NCI-H146 (cell line): ENCODE data around the gene ANKMY1.
"Not testable (repeated sequence)": the region's sequence is repeated elsewhere in the genome, so short reads cannot be mapped to it uniquely, and the experiment has no call there.

Experiments used
- DNase-seq: peaks from one replicate; lab custom pipeline; 2025; lab: John Stamatoyannopoulos, UW

Gene ANKMY1

GRCh38 chr2:240521885-240522284, 35.9 kb downstream of the ANKMY1 start:
- not testable (repeated sequence) for DNase-seq

GRCh38 chr2:240520974-240521350, 36.8 kb downstream of the ANKMY1 start:
- DNase-seq: no peak

- no peak for DNase-seq
Observed at GRCh38 chr2:240520130-240520973, 37.4 kb downstream of the ANKMY1 start.

- no peak for DNase-seq
Observed at GRCh38 chr2:240519396-240520129, 38.2 kb downstream of the ANKMY1 start.

- DNase-seq: no peak
Observed at GRCh38 chr2:240518981-240519380, 38.8 kb downstream of the ANKMY1 start.

DNA sequence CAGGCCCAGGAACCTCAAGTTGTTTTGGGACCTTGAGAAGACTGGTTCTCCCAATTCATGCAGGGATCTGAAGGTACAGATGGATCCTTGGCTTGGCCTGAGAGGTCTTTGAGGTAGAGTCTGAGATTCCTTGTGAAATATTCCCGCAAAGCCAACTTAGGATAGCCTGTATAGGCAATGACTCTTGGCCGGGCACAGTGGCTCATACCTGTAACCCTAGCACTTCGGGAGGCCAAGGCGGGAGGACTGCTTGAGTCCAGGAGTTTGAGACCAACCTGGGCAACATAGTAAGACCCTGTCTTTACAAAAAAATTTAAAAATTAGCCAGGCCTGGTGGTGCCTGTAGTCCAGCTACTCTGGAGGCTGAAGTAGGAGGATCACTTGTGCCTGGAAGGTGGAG, 40.4 kb downstream of the ANKMY1 start:
- DNase-seq: no peak

DNA sequence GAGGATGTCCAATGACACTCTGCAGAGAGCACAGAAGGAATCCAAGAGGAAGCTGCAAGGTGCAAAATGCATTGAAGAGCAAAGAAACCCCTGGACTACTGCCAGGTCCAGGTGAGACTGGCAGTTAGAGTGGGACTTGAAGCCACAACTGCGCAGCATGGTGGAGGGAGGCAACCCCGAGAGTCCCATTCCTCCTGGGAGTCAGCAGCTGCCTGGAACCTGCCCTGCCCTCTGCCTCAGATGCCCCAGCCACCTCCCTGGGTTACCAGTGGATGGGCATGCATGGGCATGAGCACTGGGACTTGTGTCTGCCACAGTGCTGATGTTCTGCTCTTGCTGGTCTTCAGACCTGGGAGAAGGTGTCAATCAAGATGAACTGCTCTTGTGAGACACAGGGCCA, 43.2 kb downstream of the ANKMY1 start:
- DNase-seq: no peak

- DNase-seq: peak; percentile 4
Observed at GRCh38 chr2:240513549-240514287, 44.1 kb downstream of the ANKMY1 start.

DNA sequence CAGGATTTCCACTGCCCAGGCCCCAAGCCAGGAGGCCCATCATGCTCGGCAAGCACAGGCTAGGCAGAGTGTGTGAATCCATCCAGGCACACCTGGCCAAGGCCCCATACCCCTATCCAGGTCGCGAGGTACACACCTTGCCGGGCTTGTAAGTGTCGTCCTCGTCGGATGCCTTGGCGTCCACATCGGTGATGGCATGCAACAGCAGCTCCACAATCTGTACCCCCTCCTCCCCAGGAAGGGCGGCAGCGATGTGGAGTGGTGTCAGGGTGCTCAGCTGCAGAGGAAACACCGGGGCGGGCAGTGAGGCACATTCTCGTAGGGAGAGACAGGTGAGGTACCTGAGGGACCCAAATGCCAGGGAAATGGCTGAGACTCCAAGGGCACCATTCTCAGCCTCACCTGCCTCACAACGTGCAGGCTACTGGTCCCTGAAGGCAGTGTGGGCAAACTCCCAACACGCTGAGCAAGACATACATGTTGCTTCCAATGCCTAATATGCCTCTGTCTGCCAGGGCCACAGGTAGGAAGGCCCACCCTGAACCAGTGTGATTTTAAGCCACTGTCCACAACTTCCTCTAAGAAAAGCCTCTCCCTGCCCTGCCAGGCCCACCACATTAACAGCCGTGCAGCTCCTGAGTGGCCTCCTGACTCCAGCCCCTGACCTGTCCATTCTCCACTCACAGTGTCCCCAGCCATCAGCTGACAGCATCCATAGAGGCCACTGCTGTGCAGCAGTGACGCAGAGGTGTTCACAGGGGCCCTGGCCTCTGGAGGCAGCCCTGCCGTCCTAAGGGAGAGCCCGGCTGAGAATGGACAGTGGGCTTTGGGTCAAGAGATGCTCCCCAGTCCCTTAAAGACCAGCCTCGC, 44.9 kb downstream of the ANKMY1 start:
- DNase-seq: no peak

- DNase-seq: no peak
Observed at GRCh38 chr2:240512109-240512485, 45.7 kb downstream of the ANKMY1 start.

DNA sequence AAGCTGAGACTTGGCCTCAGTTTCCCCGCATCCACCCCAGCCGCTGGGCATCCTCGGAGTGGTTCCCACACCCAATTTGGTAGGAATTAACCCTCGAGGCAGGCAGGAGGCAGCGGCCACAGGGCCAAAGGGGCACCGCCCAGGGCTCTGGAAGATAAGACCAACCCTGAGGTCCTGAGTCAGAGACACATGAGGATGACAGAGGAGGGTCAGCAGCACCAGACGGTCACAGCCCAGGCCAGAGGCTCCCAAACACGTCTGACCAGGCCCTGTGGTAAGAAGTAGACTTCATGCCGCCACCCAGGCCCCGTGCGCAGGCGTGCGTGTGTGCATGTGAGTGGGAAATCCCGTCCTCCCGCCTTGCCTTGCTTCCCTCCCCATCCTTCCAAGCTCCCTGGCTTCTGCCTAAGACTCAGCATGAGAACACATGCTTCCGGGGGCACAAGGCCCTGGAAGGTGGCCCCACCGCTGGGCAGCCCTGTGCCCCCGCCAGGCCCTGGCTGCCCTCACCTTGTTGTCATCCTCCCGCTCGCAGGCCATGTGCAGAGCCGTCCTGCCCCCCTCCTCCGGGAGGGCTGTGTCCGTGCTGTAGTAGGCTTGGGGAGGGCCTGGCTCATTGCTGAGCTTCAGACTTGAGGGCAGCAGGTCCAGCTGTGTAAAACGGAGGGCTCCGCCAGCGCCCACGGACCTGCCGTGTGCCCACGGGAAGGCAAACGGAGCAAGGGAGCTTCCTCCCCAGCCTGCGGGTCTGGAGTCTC, 46.3 kb downstream of the ANKMY1 start:
- no peak for DNase-seq

- DNase-seq: no peak
Observed at GRCh38 chr2:240510513-240511210, 47.1 kb downstream of the ANKMY1 start.

- no peak for DNase-seq
Observed at GRCh38 chr2:240509667-240510512, 47.9 kb downstream of the ANKMY1 start.

DNA sequence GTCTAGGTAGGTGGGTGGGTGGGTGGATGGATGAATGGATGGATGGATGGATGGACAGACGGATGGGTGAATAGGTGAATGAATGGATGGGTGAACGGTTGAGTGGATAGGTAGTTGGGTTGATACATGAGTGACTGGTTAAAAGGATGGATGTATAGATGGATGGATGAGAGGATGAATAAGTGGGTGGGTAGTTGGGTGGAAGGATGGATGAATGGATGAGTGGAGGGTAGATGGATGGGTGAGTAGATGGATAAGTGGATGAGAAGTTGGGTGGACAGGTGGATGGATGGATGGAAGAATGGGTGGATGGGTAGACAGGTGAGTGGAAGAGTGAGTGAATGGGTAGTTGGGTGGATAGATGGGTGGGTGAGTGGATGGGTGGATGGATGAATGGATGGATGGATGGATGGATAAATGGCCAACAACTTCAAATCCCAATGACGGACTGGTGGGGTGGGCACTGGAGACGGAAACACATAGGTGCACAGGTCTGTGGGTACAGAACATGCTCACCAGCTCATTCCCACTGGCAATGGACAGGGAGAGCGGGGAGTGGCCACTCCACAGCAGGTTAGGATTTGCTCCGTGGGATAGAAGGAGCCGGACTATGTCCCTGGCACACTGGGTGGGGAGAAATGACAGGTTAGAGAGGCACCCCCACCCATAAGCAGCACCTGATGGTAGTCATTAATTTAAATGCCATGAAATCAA, 48.8 kb downstream of the ANKMY1 start:
- DNase-seq: no peak

GRCh38 chr2:240507778-240508251, 50.0 kb downstream of the ANKMY1 start:
- DNase-seq: no peak

DNA sequence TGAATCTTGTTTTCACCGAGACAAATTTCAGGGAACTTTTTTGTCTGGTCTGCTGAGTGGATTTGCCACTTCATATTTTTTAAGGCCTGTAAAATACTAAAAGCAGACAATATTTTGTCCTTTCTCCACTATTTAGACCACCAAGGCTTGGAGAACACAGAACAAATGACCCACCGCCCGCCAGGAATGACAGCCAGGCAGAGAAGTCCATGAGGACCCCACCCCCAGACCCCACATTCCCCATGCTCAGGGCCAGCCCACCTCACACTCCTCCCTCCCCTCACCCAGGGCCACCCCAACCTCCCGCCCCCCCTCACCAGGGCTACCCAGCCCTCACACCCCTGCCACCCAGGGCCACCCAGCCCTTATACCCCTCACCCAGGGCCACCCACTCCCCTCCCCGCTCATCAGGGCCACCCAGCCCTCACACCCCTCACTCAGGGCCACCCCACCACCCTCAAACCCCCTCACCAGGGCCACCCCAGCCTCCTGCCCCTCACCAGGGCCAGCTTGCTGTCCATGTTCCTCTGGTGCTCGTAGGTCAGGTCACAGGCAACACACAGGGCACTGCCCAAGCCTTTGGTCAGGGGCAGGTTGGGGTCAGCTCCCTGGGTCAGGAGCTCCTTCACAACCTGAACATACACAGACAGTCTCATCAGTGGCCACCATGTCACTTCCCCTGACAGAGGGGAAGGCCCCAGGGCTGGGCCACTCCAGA, 50.6 kb downstream of the ANKMY1 start:
- DNase-seq: no peak

DNA sequence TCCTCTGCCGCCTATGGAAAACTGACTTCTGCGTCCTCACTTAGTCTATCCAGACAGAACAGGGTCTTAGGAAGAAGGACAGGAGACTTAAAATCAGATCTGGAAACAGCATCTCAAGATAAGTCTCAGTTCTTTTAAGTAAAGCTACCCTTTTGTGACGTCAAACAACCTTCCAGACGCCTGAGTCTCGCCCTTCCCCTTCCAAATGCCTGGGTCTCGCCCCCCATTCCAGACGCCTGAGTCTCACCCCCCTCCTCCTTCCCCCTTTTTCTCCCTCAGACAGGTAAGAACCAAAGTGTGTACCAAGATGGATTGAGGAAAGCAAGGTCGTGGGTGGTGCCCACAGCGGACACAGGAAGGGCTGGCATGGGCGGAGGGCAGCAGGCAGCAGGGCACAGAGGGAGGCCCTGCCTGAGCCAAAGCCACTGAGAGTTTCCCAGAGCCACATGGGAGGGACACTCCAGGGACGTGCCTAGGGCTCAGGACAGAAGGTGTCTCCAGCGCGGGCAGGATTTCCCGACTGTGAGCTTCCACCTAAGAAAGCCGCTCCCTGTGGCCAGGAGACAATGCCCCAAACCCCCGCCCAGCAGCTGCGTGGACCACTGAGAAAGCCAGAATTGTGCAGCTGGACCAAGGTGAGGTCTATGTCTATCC, 51.3 kb downstream of the ANKMY1 start:
- DNase-seq: no peak
